Measurements from ENCODE around the gene ARHGEF25. TPM values are rescaled to one million over a fixed set of nuclear protein-coding genes. Genes with fewer than 3 reads are reported as not detected.
"Not testable (repeated sequence)": the region's sequence is repeated elsewhere in the genome, so short reads cannot be mapped to it uniquely, and the experiment has no call there.

The ARHGEF25 gene
- total RNA-seq, 1 experiment from 2014 or later, result not detected

- H3K9me2 ChIP-seq (replicated peaks; ENCODE audit: insufficient read depth, low read length), result no peaks in the 10 kb centered on the region
- H3K4me2 ChIP-seq (ENCODE audit: low read depth, low read length, poor library complexity, severe bottlenecking), result peak overlapping the region; percentile 70
- DNase-seq, result no peak
- peak overlapping the region; percentile 82 for H2AFZ ChIP-seq (ENCODE audit: low read length)
- no peaks in the 10 kb centered on the region for H3K9me3 ChIP-seq (ENCODE audit: low read length)
- peak overlapping the region; percentile 71 for H3K4me3 ChIP-seq (ENCODE audit: low read length)
- no peaks in the 10 kb centered on the region for H3K36me3 ChIP-seq (ENCODE audit: insufficient read depth, low read length)
- no peaks in the 10 kb centered on the region for H3K79me2 ChIP-seq (ENCODE audit: low read length)
- no peak overlapping the region for H3K27ac ChIP-seq (ENCODE audit: low read length)
- no peaks in the 10 kb centered on the region for H3K27me3 ChIP-seq (ENCODE audit: low read length)
- H4K20me1 ChIP-seq (ENCODE audit: insufficient read depth, low read depth, low read length), result no peaks in the 10 kb centered on the region
- peaks cover 13% of the 10 kb centered on the region for H3K4me1 ChIP-seq (ENCODE audit: low read length)
- peak overlapping the region; percentile 52 for H3K9ac ChIP-seq (ENCODE audit: low read length)
These were observed 21.1 kb downstream of the ARHGEF25 start for GRCh38 chr12:57632073-57632957.

GRCh38 chr12:57632958-57633840 is 22.0 kb downstream of the ARHGEF25 start, which contains the start of gene B4GALNT1:
TSS of gene B4GALNT1 (minus strand) at chr12:57633201. CDS start at chr12:57632132, 1,069 bp downstream.
- DNase-seq, result peak; percentile 88
- H3K4me1 ChIP-seq (ENCODE audit: low read length), result peaks cover 13% of the 10 kb centered on the region
- H3K27ac ChIP-seq (ENCODE audit: low read length), result no peak within 1 kb of the TSS
- no peaks in the 10 kb centered on the region for H3K36me3 ChIP-seq (ENCODE audit: insufficient read depth, low read length)
- H2AFZ ChIP-seq (ENCODE audit: low read length), result peak within 1 kb of the TSS; percentile 82
- H3K27me3 ChIP-seq (ENCODE audit: low read length), result no peaks in the 10 kb centered on the region
- H3K79me2 ChIP-seq (ENCODE audit: low read length), result no peaks in the 10 kb centered on the region
- H3K9me3 ChIP-seq (ENCODE audit: low read length), result no peaks in the 10 kb centered on the region
- no peaks in the 10 kb centered on the region for H3K9me2 ChIP-seq (replicated peaks; ENCODE audit: insufficient read depth, low read length)
- peak within 1 kb of the TSS; percentile 70 for H3K4me2 ChIP-seq (ENCODE audit: low read depth, low read length, poor library complexity, severe bottlenecking)
- no peaks in the 10 kb centered on the region for H4K20me1 ChIP-seq (ENCODE audit: insufficient read depth, low read depth, low read length)
- peak within 1 kb of the TSS; percentile 52 for H3K9ac ChIP-seq (ENCODE audit: low read length)
- H3K4me3 ChIP-seq (ENCODE audit: low read length), result peak within 1 kb of the TSS; percentile 71

GRCh38 chr12:57636731-57637130 is 25.5 kb downstream of the ARHGEF25 start:
- not testable (repeated sequence) for H3K79me2 ChIP-seq (ENCODE audit: low read length); DNase-seq; H3K4me2 ChIP-seq (ENCODE audit: low read depth, low read length, poor library complexity, severe bottlenecking); H3K27me3 ChIP-seq (ENCODE audit: low read length); H2AFZ ChIP-seq (ENCODE audit: low read length); H4K20me1 ChIP-seq (ENCODE audit: insufficient read depth, low read depth, low read length); H3K9me2 ChIP-seq (replicated peaks; ENCODE audit: insufficient read depth, low read length); H3K4me3 ChIP-seq (ENCODE audit: low read length); H3K27ac ChIP-seq (ENCODE audit: low read length); H3K9ac ChIP-seq (ENCODE audit: low read length); H3K36me3 ChIP-seq (ENCODE audit: insufficient read depth, low read length); H3K9me3 ChIP-seq (ENCODE audit: low read length)
- peaks cover 13% of the 10 kb centered on the region for H3K4me1 ChIP-seq (ENCODE audit: low read length)

GRCh38 chr12:57637364-57637763 is 26.1 kb downstream of the ARHGEF25 start:
- no peaks in the 10 kb centered on the region for H3K9me3 ChIP-seq (ENCODE audit: low read length)
- peak; percentile 51 for DNase-seq

GRCh38 chr12:57638096-57638495 is 26.9 kb downstream of the ARHGEF25 start:
- Histone ChIP-seq H3K27ac (ENCODE audit: low read length) (no peak overlapping the region), H4K20me1 (ENCODE audit: insufficient read depth, low read depth, low read length) (no peaks in the 10 kb centered on the region), H3K27me3 (ENCODE audit: low read length) (no peaks in the 10 kb centered on the region), H2AFZ (ENCODE audit: low read length) (no peak overlapping the region), H3K79me2 (ENCODE audit: low read length) (no peaks in the 10 kb centered on the region), H3K9ac (ENCODE audit: low read length) (no peak overlapping the region), H3K9me2 (replicated peaks; ENCODE audit: insufficient read depth, low read length) (no peaks in the 10 kb centered on the region), H3K4me3 (ENCODE audit: low read length) (no peak overlapping the region), H3K9me3 (ENCODE audit: low read length) (no peaks in the 10 kb centered on the region), H3K4me2 (ENCODE audit: low read depth, low read length, poor library complexity, severe bottlenecking) (no peak overlapping the region), H3K36me3 (ENCODE audit: insufficient read depth, low read length) (no peaks in the 10 kb centered on the region), H3K4me1 (ENCODE audit: low read length) (peaks cover 15% of the 10 kb centered on the region)
- no peak for DNase-seq

More at GRCh38 chr12:57637364-57637763, 26.1 kb downstream of the ARHGEF25 start:
- no peaks in the 10 kb centered on the region for H3K27me3 ChIP-seq (ENCODE audit: low read length)
- H3K9me2 ChIP-seq (replicated peaks; ENCODE audit: insufficient read depth, low read length), result no peaks in the 10 kb centered on the region
- no peaks in the 10 kb centered on the region for H3K36me3 ChIP-seq (ENCODE audit: insufficient read depth, low read length)
- no peak overlapping the region for H2AFZ ChIP-seq (ENCODE audit: low read length)
- H3K79me2 ChIP-seq (ENCODE audit: low read length), result no peaks in the 10 kb centered on the region
- H3K9ac ChIP-seq (ENCODE audit: low read length), result no peak overlapping the region
- H4K20me1 ChIP-seq (ENCODE audit: insufficient read depth, low read depth, low read length), result no peaks in the 10 kb centered on the region
- H3K27ac ChIP-seq (ENCODE audit: low read length), result no peak overlapping the region
- H3K4me3 ChIP-seq (ENCODE audit: low read length), result no peak overlapping the region
- peaks cover 16% of the 10 kb centered on the region for H3K4me1 ChIP-seq (ENCODE audit: low read length)
- H3K4me2 ChIP-seq (ENCODE audit: low read depth, low read length, poor library complexity, severe bottlenecking), result no peak overlapping the region

- Histone ChIP-seq H3K36me3 (ENCODE audit: insufficient read depth, low read length) (no peaks in the 10 kb centered on the region), H3K79me2 (ENCODE audit: low read length) (no peaks in the 10 kb centered on the region), H3K27ac (ENCODE audit: low read length) (no peak overlapping the region), H4K20me1 (ENCODE audit: insufficient read depth, low read depth, low read length) (no peaks in the 10 kb centered on the region), H3K4me2 (ENCODE audit: low read depth, low read length, poor library complexity, severe bottlenecking) (no peak overlapping the region), H3K9me2 (replicated peaks; ENCODE audit: insufficient read depth, low read length) (no peaks in the 10 kb centered on the region), H3K4me3 (ENCODE audit: low read length) (no peak overlapping the region), H3K9ac (ENCODE audit: low read length) (no peak overlapping the region), H3K27me3 (ENCODE audit: low read length) (no peaks in the 10 kb centered on the region), H2AFZ (ENCODE audit: low read length) (no peak overlapping the region), H3K4me1 (ENCODE audit: low read length) (peaks cover 9% of the 10 kb centered on the region; the same call in 1 of the 2 replicates), H3K9me3 (ENCODE audit: low read length) (no peaks in the 10 kb centered on the region)
- no peak for DNase-seq
These were observed 29.2 kb downstream of the ARHGEF25 start for GRCh38 chr12:57640175-57641042.

GRCh38 chr12:57641699-57642442 is 30.6 kb downstream of the ARHGEF25 start:
- H3K4me3 ChIP-seq (ENCODE audit: low read length), result no peak overlapping the region
- no peaks in the 10 kb centered on the region for H3K9me2 ChIP-seq (replicated peaks; ENCODE audit: insufficient read depth, low read length)
- no peaks in the 10 kb centered on the region for H4K20me1 ChIP-seq (ENCODE audit: insufficient read depth, low read depth, low read length)
- H3K36me3 ChIP-seq (ENCODE audit: insufficient read depth, low read length), result no peaks in the 10 kb centered on the region
- no peaks in the 10 kb centered on the region for H3K27me3 ChIP-seq (ENCODE audit: low read length)
- H3K9ac ChIP-seq (ENCODE audit: low read length), result no peak overlapping the region
- peaks cover 9% of the 10 kb centered on the region; the same call in 1 of the 2 replicates for H3K4me1 ChIP-seq (ENCODE audit: low read length)
- no peaks in the 10 kb centered on the region for H3K9me3 ChIP-seq (ENCODE audit: low read length)
- DNase-seq, result peak; percentile 35
- H3K27ac ChIP-seq (ENCODE audit: low read length), result no peak overlapping the region
- H2AFZ ChIP-seq (ENCODE audit: low read length), result no peak overlapping the region; the same call in 1 of the 2 replicates
- no peaks in the 10 kb centered on the region for H3K79me2 ChIP-seq (ENCODE audit: low read length)
- H3K4me2 ChIP-seq (ENCODE audit: low read depth, low read length, poor library complexity, severe bottlenecking), result peak overlapping the region; percentile 19

All from Karpas-422 (cell line).